GM19099 (cell line): ENCODE measurements around the gene ANXA1.

Experiments
- POLR2A ChIP-seq: IDR thresholded peaks from 3 replicates; pipeline ENCODE4 v1.6.1; 2011; ENCODE audit warnings: low read depth; ENCODE audit not compliant: insufficient read length; ENCODE audit errors: extremely low read depth

ANXA1 gene

GRCh38 chr9:73176450-73176875 lies 24.8 kb downstream of the ANXA1 start:
- TF ChIP-seq POLR2A, result no peak

GRCh38 chr9:73178044-73178443 lies 26.4 kb downstream of the ANXA1 start:
- no peak for TF ChIP-seq POLR2A

- TF ChIP-seq POLR2A, result no peak
These were observed 27.9 kb downstream of the ANXA1 start for GRCh38 chr9:73179589-73179988.

- no peak for TF ChIP-seq POLR2A
These were observed 28.7 kb downstream of the ANXA1 start for GRCh38 chr9:73180403-73180802.

GRCh38 chr9:73182928-73183327 lies 31.3 kb downstream of the ANXA1 start:
- no peak for TF ChIP-seq POLR2A

- no peak for TF ChIP-seq POLR2A
These were observed 31.8 kb downstream of the ANXA1 start for GRCh38 chr9:73183428-73183827.

GRCh38 chr9:73183917-73184861 lies 32.5 kb downstream of the ANXA1 start:
- no peak for TF ChIP-seq POLR2A

GRCh38 chr9:73194284-73194683 lies 42.6 kb downstream of the ANXA1 start:
- no peak for TF ChIP-seq POLR2A

GRCh38 chr9:73199448-73199847 lies 47.8 kb downstream of the ANXA1 start:
- no peak for TF ChIP-seq POLR2A

- TF ChIP-seq POLR2A, result no peak
These were observed 48.2 kb downstream of the ANXA1 start for GRCh38 chr9:73199886-73200285.

GRCh38 chr9:73200694-73201452 lies 49.2 kb downstream of the ANXA1 start:
- no peak for TF ChIP-seq POLR2A

GRCh38 chr9:73202980-73203379 lies 51.3 kb downstream of the ANXA1 start:
- no peak for TF ChIP-seq POLR2A

- TF ChIP-seq POLR2A, result no peak
These were observed 53.3 kb downstream of the ANXA1 start for GRCh38 chr9:73204936-73205335.

- no peak for TF ChIP-seq POLR2A
These were observed 55.2 kb downstream of the ANXA1 start for GRCh38 chr9:73206851-73207250.

- no peak for TF ChIP-seq POLR2A
These were observed 59.4 kb downstream of the ANXA1 start for GRCh38 chr9:73210886-73211666.
